ENCODE results near the gene SLC36A1.

DNA sequence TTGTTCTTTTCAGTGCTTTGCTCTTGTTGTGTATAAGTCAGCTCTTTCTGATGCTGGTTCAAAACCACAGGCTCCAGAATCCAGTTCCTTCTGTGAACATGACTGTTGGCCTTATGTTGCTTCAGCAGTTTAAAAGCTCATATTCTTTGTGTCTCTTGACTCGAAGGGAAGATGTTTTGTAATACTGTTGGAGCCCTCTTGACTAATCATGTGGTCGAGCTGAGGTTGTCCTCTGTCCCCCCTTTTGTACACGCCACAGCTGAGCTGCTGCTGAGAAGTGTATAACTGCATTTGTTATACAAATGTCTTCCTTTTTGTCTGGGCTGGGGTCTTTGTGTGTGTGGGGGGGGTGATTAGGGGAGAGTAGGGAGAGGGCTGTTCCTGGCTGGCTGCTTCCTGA is 35.8 kb downstream of the SLC36A1 start:
- TF ChIP-seq, protein P1, sequence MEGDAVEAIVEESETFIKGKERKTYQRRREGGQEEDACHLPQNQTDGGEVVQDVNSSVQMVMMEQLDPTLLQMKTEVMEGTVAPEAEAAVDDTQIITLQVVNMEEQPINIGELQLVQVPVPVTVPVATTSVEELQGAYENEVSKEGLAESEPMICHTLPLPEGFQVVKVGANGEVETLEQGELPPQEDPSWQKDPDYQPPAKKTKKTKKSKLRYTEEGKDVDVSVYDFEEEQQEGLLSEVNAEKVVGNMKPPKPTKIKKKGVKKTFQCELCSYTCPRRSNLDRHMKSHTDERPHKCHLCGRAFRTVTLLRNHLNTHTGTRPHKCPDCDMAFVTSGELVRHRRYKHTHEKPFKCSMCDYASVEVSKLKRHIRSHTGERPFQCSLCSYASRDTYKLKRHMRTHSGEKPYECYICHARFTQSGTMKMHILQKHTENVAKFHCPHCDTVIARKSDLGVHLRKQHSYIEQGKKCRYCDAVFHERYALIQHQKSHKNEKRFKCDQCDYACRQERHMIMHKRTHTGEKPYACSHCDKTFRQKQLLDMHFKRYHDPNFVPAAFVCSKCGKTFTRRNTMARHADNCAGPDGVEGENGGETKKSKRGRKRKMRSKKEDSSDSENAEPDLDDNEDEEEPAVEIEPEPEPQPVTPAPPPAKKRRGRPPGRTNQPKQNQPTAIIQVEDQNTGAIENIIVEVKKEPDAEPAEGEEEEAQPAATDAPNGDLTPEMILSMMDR (IDR thresholded peaks at IDR 0.05; ENCODE audit: low read length): no peak
- no peak for TF ChIP-seq EZH2 (IDR thresholded peaks at IDR 0.05; ENCODE audit: borderline replicate concordance, low read length)
